ENCODE results near the gene PAH. TPM values are rescaled to one million over a fixed set of nuclear protein-coding genes. Genes with fewer than 3 reads are reported as not detected.

PAH gene
- total and polyA plus RNA-seq, 8 donors: 5.9 to 89.3 (median 16.3) TPM

DNA sequence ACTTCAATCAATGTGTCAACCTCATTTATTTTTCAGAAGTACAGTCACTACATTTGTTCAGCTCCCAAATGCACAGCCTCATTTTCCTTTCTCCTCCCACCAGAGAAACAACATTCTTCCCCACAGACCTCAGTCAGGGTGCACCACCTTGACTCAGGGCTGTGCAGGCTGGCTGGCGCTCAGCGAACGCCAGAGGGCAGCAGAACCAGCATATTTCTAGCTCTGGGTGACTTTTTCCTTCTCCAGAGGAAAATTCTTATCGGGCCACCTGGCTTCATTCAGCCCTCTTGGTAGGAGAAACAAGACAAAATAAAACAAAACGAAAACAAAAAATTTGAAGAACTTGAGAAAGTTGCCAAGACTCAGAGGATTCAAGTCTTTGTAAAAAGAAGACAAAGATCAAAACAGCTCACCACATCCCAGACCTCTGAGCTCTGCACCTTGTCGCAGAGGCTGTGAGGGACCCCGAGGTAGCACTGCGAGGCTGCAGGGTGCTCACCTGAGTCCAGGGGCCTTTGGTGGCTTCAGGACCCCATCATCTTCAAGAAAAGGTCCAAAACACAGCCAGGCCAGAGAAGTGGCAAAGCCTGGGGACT lies 33.7 kb downstream of the PAH start:
- TF ChIP-seq, protein P1, sequence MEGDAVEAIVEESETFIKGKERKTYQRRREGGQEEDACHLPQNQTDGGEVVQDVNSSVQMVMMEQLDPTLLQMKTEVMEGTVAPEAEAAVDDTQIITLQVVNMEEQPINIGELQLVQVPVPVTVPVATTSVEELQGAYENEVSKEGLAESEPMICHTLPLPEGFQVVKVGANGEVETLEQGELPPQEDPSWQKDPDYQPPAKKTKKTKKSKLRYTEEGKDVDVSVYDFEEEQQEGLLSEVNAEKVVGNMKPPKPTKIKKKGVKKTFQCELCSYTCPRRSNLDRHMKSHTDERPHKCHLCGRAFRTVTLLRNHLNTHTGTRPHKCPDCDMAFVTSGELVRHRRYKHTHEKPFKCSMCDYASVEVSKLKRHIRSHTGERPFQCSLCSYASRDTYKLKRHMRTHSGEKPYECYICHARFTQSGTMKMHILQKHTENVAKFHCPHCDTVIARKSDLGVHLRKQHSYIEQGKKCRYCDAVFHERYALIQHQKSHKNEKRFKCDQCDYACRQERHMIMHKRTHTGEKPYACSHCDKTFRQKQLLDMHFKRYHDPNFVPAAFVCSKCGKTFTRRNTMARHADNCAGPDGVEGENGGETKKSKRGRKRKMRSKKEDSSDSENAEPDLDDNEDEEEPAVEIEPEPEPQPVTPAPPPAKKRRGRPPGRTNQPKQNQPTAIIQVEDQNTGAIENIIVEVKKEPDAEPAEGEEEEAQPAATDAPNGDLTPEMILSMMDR (IDR thresholded peaks at IDR 0.05): peak; percentile 81 to 86 (median 84)
- peaks cover 0 to 11% (median 4%) of the 10 kb centered on the region in 3 donors for H3K4me1 ChIP-seq
- no peak for FAIRE-seq
- intact Hi-C loops (cut with DNase I): loop anchor here in 2 of 3 donors (5.0 to 10.0 kb wide), 2 partner anchors 664 to 671 kb away; no protein-coding TSS in a partner anchor
- ATAC-seq: peak; percentile 74 to 88 (median 86)
- H3K4me3 ChIP-seq: no peak overlapping the region
- no peaks in the 10 kb centered on the region for H3K36me3 ChIP-seq
- H3K27ac ChIP-seq: no peak overlapping the region
- WGBS, 2 donors: 35% methylated on average over 8 of the region's 8 CpGs
- peak; percentile 52 to 87 (median 74) for DNase-seq
- H3K27me3 ChIP-seq: no peaks in the 10 kb centered on the region
- H3K9me3 ChIP-seq: no peaks in the 10 kb centered on the region

DNA sequence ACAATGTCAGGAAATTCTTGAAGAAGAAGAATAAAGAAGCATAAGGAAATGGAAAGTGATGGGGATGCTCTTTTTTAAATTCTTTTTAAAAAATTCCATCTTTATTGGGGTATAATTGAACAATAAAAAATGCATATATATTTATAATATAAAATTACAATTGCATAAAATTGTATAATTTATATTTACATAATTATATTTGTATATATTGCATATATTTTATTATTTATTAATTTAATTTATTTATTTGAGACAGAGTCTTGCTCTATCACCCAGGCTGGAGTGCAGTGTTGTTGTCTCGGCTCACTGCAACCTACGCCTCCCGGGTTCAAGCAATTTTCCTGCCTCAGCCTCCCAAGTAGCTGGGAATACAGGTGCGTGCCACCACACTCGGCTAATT lies 36.3 kb downstream of the PAH start:
- 83 to 90% methylated on average over 5 of the region's 5 CpGs for WGBS, 2 donors
- ATAC-seq (no peak), FAIRE-seq (no peak), DNase-seq (no peak)
- intact Hi-C loops (cut with DNase I): loop anchor here in 2 of 3 donors (5.0 to 10.0 kb wide), 2 partner anchors 667 to 674 kb away; no protein-coding TSS in a partner anchor
- Histone ChIP-seq H3K4me3 (no peak overlapping the region), H3K9me3 (no peaks in the 10 kb centered on the region), H3K36me3 (no peaks in the 10 kb centered on the region), H3K27ac (no peak overlapping the region), H3K27me3 (no peaks in the 10 kb centered on the region), H3K4me1 (peaks cover 0 to 11% (median 4%) of the 10 kb centered on the region in 3 donors)
- TF ChIP-seq, protein P1 (IDR thresholded peaks at IDR 0.05): no peak

DNA sequence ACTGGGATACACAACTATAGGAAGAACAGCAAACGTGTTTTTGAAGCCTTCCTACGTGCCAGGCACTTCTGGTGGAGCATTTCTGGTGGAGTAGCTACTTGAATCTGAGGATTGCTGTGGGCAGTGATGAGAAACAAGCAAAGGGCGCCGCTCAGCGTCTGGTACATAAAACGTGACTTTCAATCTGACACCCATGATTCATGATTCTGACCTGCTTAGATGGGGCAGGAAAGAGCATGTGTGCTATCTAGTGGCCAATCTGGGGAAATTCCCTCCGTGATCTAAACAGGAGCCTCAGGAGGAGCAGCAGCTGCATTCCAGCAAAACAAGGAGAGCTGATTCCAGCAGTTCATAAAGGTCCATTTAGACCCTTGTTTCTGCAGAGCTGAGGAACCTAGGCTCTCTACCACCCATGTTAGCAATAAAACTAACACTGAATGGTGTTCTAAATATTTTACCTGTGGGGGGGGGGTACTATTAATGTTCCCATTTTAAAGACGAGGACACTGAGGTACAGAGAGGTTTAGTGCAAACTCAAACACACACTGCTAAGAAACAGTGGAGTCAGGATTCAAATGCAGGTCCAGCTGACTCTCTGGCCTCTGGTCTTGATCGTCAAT lies 37.8 kb downstream of the PAH start:
- peaks cover 0 to 8% (median 4%) of the 10 kb centered on the region in 3 donors for H3K4me1 ChIP-seq
- no peak overlapping the region for H3K27ac ChIP-seq
- H3K9me3 ChIP-seq: no peaks in the 10 kb centered on the region
- 11 to 14% methylated on average over 9 of the region's 9 CpGs for WGBS, 2 donors
- TF ChIP-seq, protein P1 (IDR thresholded peaks at IDR 0.05): no peak
- H3K36me3 ChIP-seq: no peaks in the 10 kb centered on the region
- ATAC-seq: peak in 3 of 4 donors; percentile 74 to 84 (median 84)
- peak in 2 of 6 donors; percentile 7 to 26 for DNase-seq
- intact Hi-C loops (cut with DNase I): no loop called here
- H3K4me3 ChIP-seq: no peak overlapping the region
- FAIRE-seq: no peak
- H3K27me3 ChIP-seq: no peaks in the 10 kb centered on the region

DNA sequence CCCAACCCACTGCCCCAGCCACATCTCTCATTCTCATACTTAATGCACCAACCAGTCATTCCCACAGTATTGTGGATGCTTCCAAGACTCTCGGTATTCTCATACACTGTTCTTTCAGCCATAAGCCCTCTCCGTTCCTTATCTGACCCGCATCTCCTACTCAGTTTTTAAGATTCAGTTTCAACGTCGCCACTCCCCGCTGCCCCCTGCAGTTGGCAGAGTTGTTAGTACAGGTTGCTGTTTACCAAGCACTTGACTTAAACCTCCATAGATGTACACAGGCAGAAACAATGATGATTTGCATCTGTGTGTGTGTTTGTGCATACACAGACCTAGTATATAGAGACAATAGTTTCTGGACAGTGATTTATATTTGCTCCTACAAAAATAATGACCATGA lies 40.2 kb downstream of the PAH start:
- Histone ChIP-seq H3K27me3 (no peaks in the 10 kb centered on the region), H3K27ac (no peak overlapping the region), H3K4me1 (no peaks in the 10 kb centered on the region), H3K9me3 (no peaks in the 10 kb centered on the region), H3K36me3 (no peaks in the 10 kb centered on the region), H3K4me3 (no peak overlapping the region)
- no peak for ATAC-seq
- intact Hi-C loops (cut with DNase I): no loop called here
- no peak for FAIRE-seq
- DNase-seq: no peak
- TF ChIP-seq, protein P1 (IDR thresholded peaks at IDR 0.05): no peak
- WGBS, 2 donors: 66 to 68% methylated on average over 6 of the region's 6 CpGs

DNA sequence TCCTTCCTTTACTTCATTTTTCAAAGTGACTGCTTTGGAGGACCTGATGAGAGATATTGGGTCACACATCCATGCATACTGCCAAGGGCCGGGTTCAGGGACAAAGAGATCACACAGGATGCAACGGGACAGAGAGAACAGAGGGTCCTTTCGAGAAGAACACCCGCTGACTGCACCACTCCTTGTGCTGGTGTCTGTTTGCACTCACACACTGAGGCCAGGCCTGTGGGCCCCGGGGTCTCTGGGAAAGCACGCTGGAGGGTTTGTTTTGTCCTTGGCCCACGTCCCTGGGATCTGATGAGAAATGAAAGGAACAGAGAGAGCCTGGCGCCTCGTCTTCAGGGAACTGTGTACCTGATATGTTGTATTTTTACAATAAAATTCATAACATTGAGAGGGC lies 42.2 kb downstream of the PAH start:
- DNase-seq: no peak
- no peaks in the 10 kb centered on the region for H3K27me3 ChIP-seq
- H3K27ac ChIP-seq: no peak overlapping the region
- intact Hi-C loops (cut with DNase I): no loop called here
- FAIRE-seq: no peak
- TF ChIP-seq, protein P1 (IDR thresholded peaks at IDR 0.05): no peak
- H3K4me1 ChIP-seq: no peaks in the 10 kb centered on the region
- H3K4me3 ChIP-seq: no peak overlapping the region
- no peak for ATAC-seq
- no peaks in the 10 kb centered on the region for H3K9me3 ChIP-seq
- WGBS, 2 donors: 69% methylated on average over 9 of the region's 9 CpGs
- no peaks in the 10 kb centered on the region for H3K36me3 ChIP-seq

Data from pancreas (tissue), 10 donors.